Measurements from ENCODE around the gene PRSS50.

- TF ChIP-seq REST (IDR thresholded peaks at IDR 0.05; ENCODE audit: low read depth) (no peak), CTCF (IDR thresholded peaks at IDR 0.05 in 2 of 3, conservative IDR thresholded peaks at IDR 0.05 in 1 of 3; ENCODE audit: borderline replicate concordance in 1 of 3, insufficient read depth in 1 of 3, low read depth in 2 of 3, low read length in 2 of 3) (no peak), SP1 (IDR thresholded peaks at IDR 0.05; ENCODE audit: low read depth) (no peak), ZNF274 (IDR thresholded peaks at IDR 0.05; ENCODE audit: low read depth, low read length) (no peak), YY1 (IDR thresholded peaks at IDR 0.05; ENCODE audit: extremely low read depth, insufficient replicate concordance, low read depth, low read length) (no peak), POLR2AphosphoS5 (IDR thresholded peaks at IDR 0.05; ENCODE audit: low read depth, low read length) (no peak), TCF7L2 (IDR thresholded peaks at IDR 0.05; ENCODE audit: borderline replicate concordance, extremely low read depth, insufficient read depth, insufficient read length) (no peak), FOSL1 (IDR thresholded peaks at IDR 0.05; ENCODE audit: low read depth) (no peak), EZH2phosphoT487 (IDR thresholded peaks at IDR 0.05; ENCODE audit: borderline replicate concordance) (no peak), RAD21 (IDR thresholded peaks at IDR 0.05; ENCODE audit: low read depth) (no peak)
Observed at GRCh38 chr3:46699676-46700523, 17.8 kb downstream of the PRSS50 start.
